Stimulated activated CD4-positive, alpha-beta T cell treated with anti-CD3 and anti-CD28 coated beads, Interleukin-2, amount 100 ng/mL, for 4 hours (primary cell): ENCODE results near the gene PKN2.
"Not testable (repeated sequence)": the region's sequence is repeated elsewhere in the genome, so short reads cannot be mapped to it uniquely, and the experiment has no call there.

Experiments used
- DNase-seq: peaks from one replicate; pipeline ENCODE4 v3.0.0-alpha.2; 2020; ENCODE audit warnings: low read depth

Gene PKN2

GRCh38 chr1:88880717-88881116 is 196.6 kb downstream of the PKN2 start:
- not testable (repeated sequence) for DNase-seq

DNA sequence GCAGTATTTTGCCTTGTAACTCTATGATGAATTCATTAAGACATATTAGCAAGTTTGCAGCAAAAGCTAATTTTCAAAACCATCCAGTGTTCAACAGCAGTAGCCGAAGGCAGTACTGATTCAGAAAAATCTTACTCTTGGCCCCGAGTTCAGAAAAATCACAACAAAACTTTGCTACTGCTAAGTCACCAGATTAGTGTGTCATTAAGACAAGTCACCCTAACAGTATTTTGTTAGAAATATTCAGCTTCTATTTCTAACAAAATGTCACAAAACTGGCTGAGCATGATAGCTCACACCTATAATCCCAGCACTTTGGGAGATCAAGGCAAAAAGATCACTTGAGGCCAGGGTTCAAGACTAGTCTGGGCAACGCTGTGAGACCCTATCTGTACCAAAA is 199.1 kb downstream of the PKN2 start:
- DNase-seq: no peak
